Lung microvascular endothelial cell (primary cell): ENCODE measurements around the gene SRMS. TPM values are rescaled to one million over a fixed set of nuclear protein-coding genes. Genes with fewer than 3 reads are reported as not detected.
"Not testable (repeated sequence)": the region's sequence is repeated elsewhere in the genome, so short reads cannot be mapped to it uniquely, and the experiment has no call there.

Experiments
- DNase-seq, 2 donors: peaks; one replicate each; pipeline versions ENCODE4 v3.0.0 to v3.0.0-alpha.2; 2010; ENCODE audit warnings: low read depth in 2 of 2
- total RNA-seq: library from RNA; depleted of rRNA; stranded (reverse); fragments of >200 nt; gene quantifications from 2 replicates; pipeline ENCODE4 v1.2.1, GENCODE V29; 2014

Gene SRMS
- total RNA-seq, 1 donor from 2014 or later = not detected

GRCh38 chr20:63525185-63525584, 22.4 kb downstream of the SRMS start:
- DNase-seq = no peak

DNA sequence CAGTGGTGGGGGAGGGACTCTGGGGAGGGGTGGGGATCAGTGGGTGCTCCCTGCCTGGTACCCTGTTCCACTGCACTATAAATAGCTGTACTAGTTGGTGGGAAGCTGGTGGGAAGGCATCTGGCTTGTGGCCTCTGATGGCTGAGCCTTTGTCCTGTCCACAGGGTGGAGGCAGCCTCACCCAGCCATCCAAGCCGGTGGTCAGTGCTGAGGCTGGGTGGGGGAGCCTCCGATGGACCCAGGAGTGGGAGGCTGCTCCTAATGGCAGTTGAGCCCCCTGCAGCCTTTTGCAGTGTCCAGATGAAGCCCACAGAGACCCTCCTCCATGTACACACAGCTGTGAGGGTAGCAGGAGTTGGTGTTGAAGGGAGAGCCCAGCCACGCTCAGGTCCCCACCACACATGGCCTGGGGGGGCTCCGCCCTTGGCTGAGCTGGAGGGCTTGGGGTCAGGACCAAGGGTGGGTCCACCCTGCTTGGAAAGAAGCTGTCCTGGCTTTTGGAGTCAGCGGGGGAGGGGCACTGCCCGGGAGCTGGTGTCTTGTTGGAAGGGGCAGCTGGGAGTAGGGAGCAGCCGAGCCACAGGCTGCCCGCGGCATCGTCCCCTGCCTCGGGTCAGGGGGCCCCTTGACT, 24.5 kb downstream of the SRMS start:
- DNase-seq = no peak

GRCh38 chr20:63522091-63522868, 25.3 kb downstream of the SRMS start:
- DNase-seq = no peak

GRCh38 chr20:63521602-63522001, 25.9 kb downstream of the SRMS start:
- peak; percentile 25 to 27 for DNase-seq

DNA sequence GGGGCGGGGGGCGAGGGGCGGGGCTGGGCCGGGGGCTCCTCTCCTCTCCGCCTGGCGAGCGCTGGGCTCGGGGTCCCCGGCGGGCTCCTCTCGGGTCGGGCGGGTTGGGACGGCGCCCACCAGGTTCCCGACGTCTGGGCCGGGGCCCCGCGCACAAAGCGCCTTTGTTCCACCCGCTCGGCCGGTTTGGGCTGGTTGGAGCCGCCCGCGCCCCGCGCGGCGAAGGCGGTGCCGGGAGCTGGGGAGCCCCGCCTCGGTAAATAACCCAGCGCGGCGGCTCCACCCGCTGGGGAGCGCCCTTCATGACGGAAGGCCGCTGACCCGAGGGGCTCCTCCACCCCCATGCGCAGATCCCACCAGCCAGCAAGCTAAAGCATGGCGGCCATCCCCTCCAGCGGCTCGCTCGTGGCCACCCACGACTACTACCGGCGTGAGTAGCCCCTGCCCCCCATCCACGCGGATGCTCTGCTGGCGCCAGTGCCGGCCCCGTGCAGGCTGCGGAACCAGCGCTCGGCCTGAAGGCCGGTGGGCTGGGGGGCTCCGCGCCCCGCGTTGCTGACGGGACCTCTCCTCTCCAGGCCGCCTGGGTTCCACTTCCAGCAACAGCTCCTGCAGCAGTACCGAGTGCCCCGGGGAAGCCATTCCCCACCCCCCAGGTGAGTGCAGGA, 26.5 kb downstream of the SRMS start:
- DNase-seq = peak; percentile 53 to 67

- DNase-seq = peak; percentile 86 to 89
Measured at GRCh38 chr20:63520504-63520933, 27.0 kb downstream of the SRMS start, which contains the start of gene PPDPF. PPDPF (plus strand) TSS chr20:63520765; CDS start chr20:63521309, 544 bp downstream.

DNA sequence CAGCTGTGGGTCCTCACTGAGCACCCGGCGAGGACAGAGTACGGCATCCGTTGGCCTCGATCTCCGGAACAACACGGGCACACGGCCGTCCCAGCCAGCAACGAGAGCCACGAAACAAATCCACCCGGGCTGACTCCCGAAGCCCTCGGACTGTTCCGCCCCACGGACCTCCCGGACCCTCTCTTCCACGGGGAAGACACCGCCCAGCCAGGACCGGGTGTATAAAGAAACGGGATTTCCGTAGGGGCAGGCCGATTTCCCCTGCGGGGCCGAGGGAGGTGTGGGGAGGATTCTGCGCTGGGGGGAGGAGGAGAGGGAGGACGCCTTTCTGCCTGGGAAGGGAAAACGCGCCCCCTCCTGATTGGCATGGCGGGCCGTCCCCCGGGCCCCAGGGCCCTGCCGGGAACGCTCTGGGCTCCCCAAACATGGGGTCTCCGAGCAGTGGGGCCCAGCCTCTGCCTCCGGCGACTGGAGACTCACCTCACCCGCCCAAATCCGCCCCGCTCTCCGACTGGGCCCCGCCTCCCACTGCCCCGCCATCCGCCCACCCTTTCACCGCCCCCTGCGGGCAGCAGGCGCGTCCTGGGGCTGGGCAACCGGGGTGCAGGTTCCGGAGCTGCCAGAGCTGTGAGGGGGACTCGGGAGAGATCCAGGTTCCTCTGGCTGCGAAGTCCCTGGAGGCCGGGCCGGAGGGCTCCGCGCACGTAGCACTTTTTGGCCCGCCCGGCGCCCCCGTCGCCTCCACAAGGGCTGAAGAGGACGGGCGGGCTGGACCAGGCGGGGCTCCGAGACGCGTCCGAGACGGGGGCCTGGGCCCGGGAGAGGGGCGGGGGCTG, 27.7 kb downstream of the SRMS start:
- peak; percentile 53 to 61 for DNase-seq

GRCh38 chr20:63518946-63519667, 28.4 kb downstream of the SRMS start:
- no peak for DNase-seq

- DNase-seq = no peak
Measured at GRCh38 chr20:63518351-63518861, 29.1 kb downstream of the SRMS start.

- no peak for DNase-seq
Measured at GRCh38 chr20:63517376-63518309, 29.9 kb downstream of the SRMS start.

- DNase-seq = not testable (repeated sequence)
Measured at GRCh38 chr20:63514520-63514919, 33.0 kb downstream of the SRMS start.

- DNase-seq = peak in 1 of 2 donors; percentile 20
Measured at GRCh38 chr20:63513207-63513606, 34.3 kb downstream of the SRMS start.

DNA sequence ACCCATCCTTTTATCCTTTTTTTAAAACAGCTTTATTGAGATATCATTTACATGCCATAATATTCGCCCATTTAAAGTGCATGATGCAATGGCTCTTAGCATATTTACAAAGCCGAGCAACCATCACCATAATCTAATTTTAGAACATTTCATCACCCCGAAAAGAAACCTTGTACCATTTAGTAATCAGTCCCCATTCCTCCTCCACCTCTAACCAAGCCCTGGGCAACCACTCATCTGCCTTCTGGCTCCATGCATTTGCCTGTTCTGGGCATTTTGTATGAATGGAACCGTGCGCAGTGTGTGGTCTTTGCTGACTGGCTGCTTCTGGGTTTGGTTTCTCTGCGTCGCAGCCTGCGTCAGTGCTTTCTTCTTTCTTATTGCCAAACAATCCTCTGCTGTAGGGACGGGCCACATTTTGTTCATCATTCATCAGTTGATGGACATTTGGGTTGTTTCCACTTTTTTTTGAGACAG, 38.4 kb downstream of the SRMS start:
- no peak for DNase-seq

DNA sequence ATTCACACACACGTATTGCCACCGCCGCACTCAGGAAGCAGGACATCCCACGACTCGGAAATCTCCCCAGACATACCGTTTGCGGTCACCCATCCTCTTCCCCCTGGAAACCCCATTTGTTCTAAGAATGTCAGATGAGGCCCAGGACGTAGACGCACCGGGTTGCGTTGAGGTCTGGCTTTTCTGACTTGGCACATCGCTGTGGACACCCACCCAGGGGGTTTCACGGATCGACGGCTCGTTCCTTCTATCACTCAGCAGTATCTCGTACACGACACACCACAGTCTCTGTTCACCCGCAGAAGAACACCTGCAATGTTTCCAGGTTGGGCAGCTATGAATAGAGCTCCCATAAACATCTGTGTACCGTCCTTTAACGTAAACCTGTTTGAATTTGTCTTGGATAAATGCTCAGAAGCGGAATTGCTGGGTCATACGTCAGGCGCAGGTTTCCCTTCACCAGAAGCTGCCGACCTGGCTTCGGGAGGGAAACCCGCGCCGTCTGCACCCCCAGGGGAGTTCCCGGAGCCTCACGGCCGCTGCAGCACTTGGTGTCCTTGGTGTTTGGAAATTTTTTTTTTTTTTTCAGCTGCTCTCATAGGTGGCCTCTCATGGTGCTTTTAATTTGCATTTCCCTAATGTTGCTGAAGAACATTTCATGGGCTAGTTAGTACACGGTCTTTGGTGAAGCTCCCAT, 39.3 kb downstream of the SRMS start:
- no peak for DNase-seq

GRCh38 chr20:63507083-63507743, 40.3 kb downstream of the SRMS start:
- no peak for DNase-seq

- DNase-seq = no peak
Measured at GRCh38 chr20:63505723-63506122, 41.8 kb downstream of the SRMS start.

DNA sequence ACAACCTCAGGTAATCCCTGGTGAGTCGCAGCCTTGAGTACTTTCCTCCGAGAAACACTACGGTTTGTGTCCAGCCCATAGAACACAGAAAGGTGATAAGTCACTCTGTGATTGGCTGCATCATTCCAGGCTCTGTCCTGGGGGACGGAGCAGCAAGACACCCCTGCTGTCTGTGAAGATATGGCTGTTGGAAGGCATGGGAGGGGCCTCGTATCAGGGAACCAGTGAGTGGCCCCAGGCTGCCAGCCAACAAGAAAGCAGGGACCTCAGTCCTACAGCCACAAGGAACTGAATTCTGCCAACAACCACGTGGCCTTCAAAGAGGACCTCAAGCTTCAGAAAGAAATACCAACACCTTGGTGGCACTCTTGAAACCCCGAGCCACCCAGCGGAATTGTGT, 42.3 kb downstream of the SRMS start:
- DNase-seq = no peak

DNA sequence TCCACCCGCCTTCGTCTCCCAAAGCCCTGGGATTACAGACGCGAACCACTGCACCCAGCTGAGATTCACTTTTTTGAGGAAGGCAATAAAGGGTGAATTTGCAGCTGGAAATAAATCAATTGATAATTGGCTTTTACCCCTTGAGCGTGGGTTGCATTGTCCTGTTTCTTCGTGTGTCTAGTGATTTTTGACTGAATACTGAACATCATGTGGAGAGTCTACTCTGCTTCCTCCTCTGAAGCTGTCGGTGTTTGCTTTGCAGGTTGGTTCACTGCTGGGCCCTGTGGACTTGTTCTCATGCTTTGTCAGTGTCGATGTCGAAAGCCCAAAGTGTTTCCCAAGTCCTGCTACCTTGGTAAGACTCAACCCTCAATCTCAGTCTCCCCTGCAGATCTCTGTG, 42.9 kb downstream of the SRMS start:
- DNase-seq = no peak
